Upper lobe of right lung (tissue), 1 donor: ENCODE measurements around the gene TRAF4. TPM values are rescaled to one million over a fixed set of nuclear protein-coding genes. Genes with fewer than 3 reads are reported as not detected.

Source experiments
- ATAC-seq: fragments of 200-7000 bp; cut with Tn5 transposase; one replicate; pipeline ENCODE4 v1.9.1; 2020; ENCODE audit warnings: mild to moderate bottlenecking, moderate library complexity
- DNase-seq: peaks from one replicate; pipeline ENCODE4 v3.0.0-alpha.2; 2020
- H3K27ac ChIP-seq: fragments of 200-600 bp; one replicate; pipeline ENCODE4 v1.8.0; 2022
- H3K27me3 ChIP-seq: fragments of 200-600 bp; one replicate; pipeline ENCODE4 v1.8.0; 2022; ENCODE audit warnings: mild to moderate bottlenecking
- H3K36me3 ChIP-seq: fragments of 200-600 bp; one replicate; pipeline ENCODE4 v1.8.0; 2022
- H3K4me1 ChIP-seq: fragments of 200-600 bp; one replicate; pipeline ENCODE4 v1.8.0; 2022
- H3K4me3 ChIP-seq: fragments of 200-600 bp; one replicate; pipeline ENCODE4 v1.8.0; 2022; ENCODE audit warnings: mild to moderate bottlenecking
- H3K9me3 ChIP-seq: fragments of 200-600 bp; one replicate; pipeline ENCODE4 v1.8.0; 2022
- CTCF ChIP-seq: fragments of 200-600 bp; IDR thresholded peaks from one replicate; pipeline ENCODE4 v1.8.0; 2022; ENCODE audit warnings: antibody characterized with exemption
- intact Hi-C: fragments of 100-400 bp; cut with DNase I; formaldehyde crosslinking; loops from one replicate; pipeline ENCODE4 v1.11.0; 2022
- total RNA-seq: library from RNA; stranded (reverse); fragmentation: NEBNext Ultra II Directional; extraction: Animal tissue kit (Norgen Biotek cat#: 25700); gene quantifications from one replicate; pipeline ENCODE4 v1.2.1, GENCODE V29; 2021
- donor health status: DM: no; HTN: yes; CAD: no; lungs with severe emphysema.

The TRAF4 gene
- total RNA-seq, 1 donor from 2014 or later = 65.9 TPM

GRCh38 chr17:28756049-28756804, 12.4 kb downstream of the TRAF4 start:
- peak; percentile 28 for DNase-seq
- Histone ChIP-seq H3K4me1 (peaks cover 12% of the 10 kb centered on the region), H3K4me3 (no peak overlapping the region), H3K9me3 (no peaks in the 10 kb centered on the region), H3K36me3 (peaks cover 27% of the 10 kb centered on the region), H3K27ac (no peak overlapping the region), H3K27me3 (no peaks in the 10 kb centered on the region)
- no peak for ATAC-seq
- intact Hi-C loops = no loop called here
- no peak for TF ChIP-seq CTCF

GRCh38 chr17:28758411-28759121, 14.8 kb downstream of the TRAF4 start:
- Histone ChIP-seq H3K4me1 (peaks cover 19% of the 10 kb centered on the region), H3K27me3 (no peaks in the 10 kb centered on the region), H3K9me3 (no peaks in the 10 kb centered on the region), H3K27ac (no peak overlapping the region), H3K36me3 (peaks cover 27% of the 10 kb centered on the region), H3K4me3 (no peak overlapping the region)
- DNase-seq (peak; percentile 64), ATAC-seq (no peak)
- TF ChIP-seq CTCF = no peak
- intact Hi-C loops = no loop called here

- Histone ChIP-seq H3K36me3 (peaks cover 27% of the 10 kb centered on the region), H3K27ac (no peak overlapping the region), H3K27me3 (no peaks in the 10 kb centered on the region), H3K4me1 (peaks cover 21% of the 10 kb centered on the region), H3K4me3 (no peak overlapping the region), H3K9me3 (no peaks in the 10 kb centered on the region)
- no peak for DNase-seq
- TF ChIP-seq CTCF = no peak
- intact Hi-C loops = no loop called here
- no peak for ATAC-seq
These were observed 15.6 kb downstream of the TRAF4 start for GRCh38 chr17:28759256-28759865.

- H3K9me3 ChIP-seq = no peaks in the 10 kb centered on the region
- DNase-seq = peak; percentile 89
- TF ChIP-seq CTCF = no peak
- H3K27me3 ChIP-seq = no peaks in the 10 kb centered on the region
- H3K4me3 ChIP-seq = no peak overlapping the region
- H3K4me1 ChIP-seq = peaks cover 21% of the 10 kb centered on the region
- ATAC-seq = peak; percentile 78
- H3K27ac ChIP-seq = peak overlapping the region; percentile 3
- intact Hi-C loops = loop anchor here (10.0 kb wide), 1 partner anchor 154 kb away; no protein-coding TSS in a partner anchor
- peaks cover 38% of the 10 kb centered on the region for H3K36me3 ChIP-seq
These were observed 17.1 kb downstream of the TRAF4 start for GRCh38 chr17:28760601-28761562.
